ENCODE measurements around the gene NPAS3.

The NPAS3 gene

GRCh38 chr14:33127531-33127930 is 188.9 kb downstream of the NPAS3 start:
- TF ChIP-seq TAF1 (IDR thresholded peaks at IDR 0.05; ENCODE audit: borderline replicate concordance, insufficient read depth, low read length) (no peak), FOXP2 (optimal IDR thresholded peaks at IDR 0.05; ENCODE audit: borderline replicate concordance, extremely low read depth, extremely low read length, insufficient read depth) (no peak), POLR2AphosphoS5 (IDR thresholded peaks at IDR 0.05; ENCODE audit: low read depth, low read length) (no peak), SIN3A (IDR thresholded peaks at IDR 0.05; ENCODE audit: borderline replicate concordance, insufficient read depth, low read length) (no peak)
- TF ChIP-seq, protein P1, sequence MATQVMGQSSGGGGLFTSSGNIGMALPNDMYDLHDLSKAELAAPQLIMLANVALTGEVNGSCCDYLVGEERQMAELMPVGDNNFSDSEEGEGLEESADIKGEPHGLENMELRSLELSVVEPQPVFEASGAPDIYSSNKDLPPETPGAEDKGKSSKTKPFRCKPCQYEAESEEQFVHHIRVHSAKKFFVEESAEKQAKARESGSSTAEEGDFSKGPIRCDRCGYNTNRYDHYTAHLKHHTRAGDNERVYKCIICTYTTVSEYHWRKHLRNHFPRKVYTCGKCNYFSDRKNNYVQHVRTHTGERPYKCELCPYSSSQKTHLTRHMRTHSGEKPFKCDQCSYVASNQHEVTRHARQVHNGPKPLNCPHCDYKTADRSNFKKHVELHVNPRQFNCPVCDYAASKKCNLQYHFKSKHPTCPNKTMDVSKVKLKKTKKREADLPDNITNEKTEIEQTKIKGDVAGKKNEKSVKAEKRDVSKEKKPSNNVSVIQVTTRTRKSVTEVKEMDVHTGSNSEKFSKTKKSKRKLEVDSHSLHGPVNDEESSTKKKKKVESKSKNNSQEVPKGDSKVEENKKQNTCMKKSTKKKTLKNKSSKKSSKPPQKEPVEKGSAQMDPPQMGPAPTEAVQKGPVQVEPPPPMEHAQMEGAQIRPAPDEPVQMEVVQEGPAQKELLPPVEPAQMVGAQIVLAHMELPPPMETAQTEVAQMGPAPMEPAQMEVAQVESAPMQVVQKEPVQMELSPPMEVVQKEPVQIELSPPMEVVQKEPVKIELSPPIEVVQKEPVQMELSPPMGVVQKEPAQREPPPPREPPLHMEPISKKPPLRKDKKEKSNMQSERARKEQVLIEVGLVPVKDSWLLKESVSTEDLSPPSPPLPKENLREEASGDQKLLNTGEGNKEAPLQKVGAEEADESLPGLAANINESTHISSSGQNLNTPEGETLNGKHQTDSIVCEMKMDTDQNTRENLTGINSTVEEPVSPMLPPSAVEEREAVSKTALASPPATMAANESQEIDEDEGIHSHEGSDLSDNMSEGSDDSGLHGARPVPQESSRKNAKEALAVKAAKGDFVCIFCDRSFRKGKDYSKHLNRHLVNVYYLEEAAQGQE (IDR thresholded peaks at IDR 0.05; ENCODE audit: insufficient read depth in 1 of 2, low read depth in 2 of 2, low read length in 2 of 2): no peak

DNA sequence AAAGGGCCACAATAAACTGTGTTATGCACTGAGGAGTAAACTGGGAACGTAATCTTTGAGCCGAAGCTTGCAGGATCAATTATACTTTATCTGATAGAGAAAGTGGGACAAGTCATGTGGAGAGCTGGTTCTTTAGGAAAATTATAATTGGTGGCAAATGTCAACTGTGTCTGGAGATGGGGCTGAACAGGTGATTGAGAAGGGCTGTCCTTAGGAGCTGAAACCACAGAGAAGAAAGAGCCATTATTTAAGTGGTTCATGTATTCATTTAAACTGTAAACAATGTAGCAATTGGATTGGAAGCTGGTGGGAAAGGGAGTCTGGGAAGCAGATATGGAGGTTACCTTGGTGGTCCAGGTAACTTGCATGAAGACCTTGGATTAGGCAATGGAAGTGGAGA is 193.1 kb downstream of the NPAS3 start:
- TF ChIP-seq FOXP2 (optimal IDR thresholded peaks at IDR 0.05; ENCODE audit: borderline replicate concordance, extremely low read depth, extremely low read length, insufficient read depth): no peak
- TF ChIP-seq SIN3A (IDR thresholded peaks at IDR 0.05; ENCODE audit: borderline replicate concordance, insufficient read depth, low read length): no peak
- TF ChIP-seq TAF1 (IDR thresholded peaks at IDR 0.05; ENCODE audit: borderline replicate concordance, insufficient read depth, low read length): no peak
- TF ChIP-seq, protein P1 (IDR thresholded peaks at IDR 0.05; ENCODE audit: insufficient read depth in 1 of 2, low read depth in 2 of 2, low read length in 2 of 2): no peak
- TF ChIP-seq POLR2AphosphoS5 (IDR thresholded peaks at IDR 0.05; ENCODE audit: low read depth, low read length): no peak

GRCh38 chr14:33134162-33134561 is 195.5 kb downstream of the NPAS3 start:
- TF ChIP-seq FOXP2 (optimal IDR thresholded peaks at IDR 0.05; ENCODE audit: borderline replicate concordance, extremely low read depth, extremely low read length, insufficient read depth) (no peak), SIN3A (IDR thresholded peaks at IDR 0.05; ENCODE audit: borderline replicate concordance, insufficient read depth, low read length) (no peak), POLR2AphosphoS5 (IDR thresholded peaks at IDR 0.05; ENCODE audit: low read depth, low read length) (no peak), TAF1 (IDR thresholded peaks at IDR 0.05; ENCODE audit: borderline replicate concordance, insufficient read depth, low read length) (no peak)
- TF ChIP-seq, protein P1 (IDR thresholded peaks at IDR 0.05; ENCODE audit: insufficient read depth in 1 of 2, low read depth in 2 of 2, low read length in 2 of 2): no peak

DNA sequence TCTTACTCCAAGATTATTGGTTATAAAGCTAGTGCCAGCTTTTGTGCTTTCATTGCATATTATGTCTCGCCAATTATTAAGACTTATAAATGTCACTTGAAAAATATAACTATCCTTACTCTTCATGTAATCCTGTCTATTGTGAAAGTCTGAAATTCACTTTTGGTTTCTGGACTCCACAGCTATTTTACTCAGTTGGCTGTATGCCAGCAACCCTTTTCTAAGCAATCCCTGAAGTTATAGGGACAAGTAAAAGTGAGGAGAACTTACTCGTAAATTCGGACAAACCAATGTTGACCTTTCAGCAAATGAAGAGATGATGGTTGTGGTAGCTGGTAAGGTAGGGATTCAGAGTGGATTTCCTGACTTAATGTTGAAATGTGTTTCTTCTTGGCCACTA is 196.3 kb downstream of the NPAS3 start:
- TF ChIP-seq POLR2AphosphoS5 (IDR thresholded peaks at IDR 0.05; ENCODE audit: low read depth, low read length) (no peak), TAF1 (IDR thresholded peaks at IDR 0.05; ENCODE audit: borderline replicate concordance, insufficient read depth, low read length) (no peak), FOXP2 (optimal IDR thresholded peaks at IDR 0.05; ENCODE audit: borderline replicate concordance, extremely low read depth, extremely low read length, insufficient read depth) (no peak), SIN3A (IDR thresholded peaks at IDR 0.05; ENCODE audit: borderline replicate concordance, insufficient read depth, low read length) (no peak)
- TF ChIP-seq, protein P1 (IDR thresholded peaks at IDR 0.05; ENCODE audit: insufficient read depth in 1 of 2, low read depth in 2 of 2, low read length in 2 of 2): no peak

All from PFSK-1 (cell line).